Panc1 (cell line): Measurements from ENCODE around the gene DPH5.

Experiments used
- SIN3A ChIP-seq: IDR thresholded peaks from 2 replicates; pipeline ENCODE4 v1.6.1; 2012; ENCODE audit warnings: low read depth, mild to moderate bottlenecking, low read length, moderate library complexity, borderline replicate concordance; ENCODE audit not compliant: insufficient read depth
- TF ChIP-seq, protein P1 (sequence below): fragments of 450-650 bp; IDR thresholded peaks from 2 replicates; pipeline ENCODE4 v1.5.1; 2017; ENCODE audit warnings: mild to moderate bottlenecking

GRCh38 chr1:101064697-101065096 lies 39.1 kb upstream of the DPH5 start:
- TF ChIP-seq, protein P1, sequence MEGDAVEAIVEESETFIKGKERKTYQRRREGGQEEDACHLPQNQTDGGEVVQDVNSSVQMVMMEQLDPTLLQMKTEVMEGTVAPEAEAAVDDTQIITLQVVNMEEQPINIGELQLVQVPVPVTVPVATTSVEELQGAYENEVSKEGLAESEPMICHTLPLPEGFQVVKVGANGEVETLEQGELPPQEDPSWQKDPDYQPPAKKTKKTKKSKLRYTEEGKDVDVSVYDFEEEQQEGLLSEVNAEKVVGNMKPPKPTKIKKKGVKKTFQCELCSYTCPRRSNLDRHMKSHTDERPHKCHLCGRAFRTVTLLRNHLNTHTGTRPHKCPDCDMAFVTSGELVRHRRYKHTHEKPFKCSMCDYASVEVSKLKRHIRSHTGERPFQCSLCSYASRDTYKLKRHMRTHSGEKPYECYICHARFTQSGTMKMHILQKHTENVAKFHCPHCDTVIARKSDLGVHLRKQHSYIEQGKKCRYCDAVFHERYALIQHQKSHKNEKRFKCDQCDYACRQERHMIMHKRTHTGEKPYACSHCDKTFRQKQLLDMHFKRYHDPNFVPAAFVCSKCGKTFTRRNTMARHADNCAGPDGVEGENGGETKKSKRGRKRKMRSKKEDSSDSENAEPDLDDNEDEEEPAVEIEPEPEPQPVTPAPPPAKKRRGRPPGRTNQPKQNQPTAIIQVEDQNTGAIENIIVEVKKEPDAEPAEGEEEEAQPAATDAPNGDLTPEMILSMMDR: no peak
- no peak for TF ChIP-seq SIN3A
